ENCODE results near the gene OR51T1.
"Not testable (repeated sequence)": the region's sequence is repeated elsewhere in the genome, so short reads cannot be mapped to it uniquely, and the experiment has no call there.

OR51T1 gene

DNA sequence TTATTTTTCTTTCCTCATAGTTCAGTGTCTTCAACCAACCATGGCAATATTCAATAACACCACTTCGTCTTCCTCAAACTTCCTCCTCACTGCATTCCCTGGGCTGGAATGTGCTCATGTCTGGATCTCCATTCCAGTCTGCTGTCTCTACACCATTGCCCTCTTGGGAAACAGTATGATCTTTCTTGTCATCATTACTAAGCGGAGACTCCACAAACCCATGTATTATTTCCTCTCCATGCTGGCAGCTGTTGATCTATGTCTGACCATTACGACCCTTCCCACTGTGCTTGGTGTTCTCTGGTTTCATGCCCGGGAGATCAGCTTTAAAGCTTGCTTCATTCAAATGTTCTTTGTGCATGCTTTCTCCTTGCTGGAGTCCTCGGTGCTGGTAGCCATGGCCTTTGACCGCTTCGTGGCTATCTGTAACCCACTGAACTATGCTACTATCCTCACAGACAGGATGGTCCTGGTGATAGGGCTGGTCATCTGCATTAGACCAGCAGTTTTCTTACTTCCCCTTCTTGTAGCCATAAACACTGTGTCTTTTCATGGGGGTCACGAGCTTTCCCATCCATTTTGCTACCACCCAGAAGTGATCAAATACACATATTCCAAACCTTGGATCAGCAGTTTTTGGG is at the start of gene OR51T1:
Gene OR51T1, plus strand, starts transcription at position 41 of the 641 bp plus-strand sequence. Its CDS starts 0 bp downstream, at position 41.
- no peak for DNase-seq

DNA sequence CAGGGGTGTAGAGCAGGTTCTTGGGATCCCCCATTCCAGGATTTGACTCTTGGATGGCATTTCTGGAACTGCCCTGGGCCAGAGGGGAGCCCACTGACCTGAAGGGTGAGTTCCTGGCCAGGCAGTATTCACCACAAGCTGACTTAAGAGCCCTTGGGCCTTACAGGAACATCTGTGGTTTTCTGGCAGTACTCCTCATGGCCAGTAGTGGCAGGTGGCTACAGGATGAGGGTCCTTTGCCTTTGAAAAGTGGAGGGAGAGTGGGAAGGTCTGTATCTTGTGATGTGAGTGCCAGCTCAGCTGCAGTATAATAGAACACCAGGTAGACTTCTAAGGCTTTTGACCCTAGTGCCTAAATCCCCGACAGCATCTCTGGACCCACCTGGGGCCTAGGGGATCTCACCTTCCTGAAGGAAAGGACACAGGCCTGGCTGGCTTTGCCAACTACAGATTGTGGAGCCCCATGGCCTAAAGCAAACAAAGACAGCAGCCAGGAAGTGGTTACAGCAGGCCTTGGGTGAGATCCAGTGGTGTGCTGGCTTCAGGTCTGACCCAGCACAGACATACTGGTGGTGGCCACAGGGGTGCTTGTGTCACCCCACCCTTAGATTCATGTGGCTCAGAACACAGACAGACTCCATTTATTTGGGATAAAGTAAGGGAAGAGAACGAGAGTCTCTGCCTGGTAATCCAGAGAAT is 41.7 kb upstream of the OR51T1 start:
- DNase-seq, result no peak

- no peak for DNase-seq
These were observed 32.7 kb upstream of the OR51T1 start, which contains the start of gene OR51S1 for GRCh38 chr11:4848908-4849532. OR51S1 (minus strand) TSS chr11:4849208; CDS start chr11:4849208, 0 bp downstream.

GRCh38 chr11:4851033-4851432 is 30.7 kb upstream of the OR51T1 start:
- DNase-seq, result no peak

GRCh38 chr11:4854286-4854685 is 27.4 kb upstream of the OR51T1 start:
- not testable (repeated sequence) for DNase-seq

DNA sequence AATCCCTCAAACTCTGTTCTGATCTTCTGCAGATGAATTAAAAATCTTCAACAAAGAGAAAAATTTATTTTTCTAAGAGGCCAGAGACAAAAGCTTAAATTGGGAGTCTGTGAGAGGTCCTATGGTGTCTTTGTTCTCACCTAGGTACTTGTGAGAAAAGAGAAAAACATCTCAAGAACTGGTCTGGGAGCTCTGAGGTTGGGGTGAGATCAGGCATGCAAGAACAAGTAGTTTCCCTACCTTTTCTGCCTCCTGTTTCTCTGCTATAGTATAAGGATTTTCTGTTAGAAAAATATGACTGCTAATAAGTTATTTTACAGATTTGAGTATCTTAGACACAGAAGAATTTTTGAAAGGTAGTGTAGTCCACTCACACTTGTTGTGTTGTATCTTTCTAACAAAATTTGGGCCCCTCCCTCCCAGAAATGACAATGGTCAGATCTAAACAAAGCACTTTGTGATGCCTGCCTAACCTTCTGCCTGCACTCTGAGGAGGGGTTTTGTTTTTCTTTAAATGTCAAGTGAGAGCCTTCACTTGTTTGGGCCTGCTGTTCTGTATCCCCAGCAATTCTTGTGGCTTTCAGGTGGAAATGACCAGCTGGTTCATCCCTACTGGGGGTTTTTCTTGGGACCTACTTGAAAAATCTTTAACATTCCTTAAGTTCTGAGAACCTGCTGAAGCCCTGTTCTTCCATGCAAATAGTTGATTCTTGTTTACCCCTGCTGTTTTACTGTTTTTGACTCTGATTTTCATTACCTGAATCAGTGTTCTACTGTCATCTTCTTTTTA is 19.1 kb upstream of the OR51T1 start:
- no peak for DNase-seq

DNA sequence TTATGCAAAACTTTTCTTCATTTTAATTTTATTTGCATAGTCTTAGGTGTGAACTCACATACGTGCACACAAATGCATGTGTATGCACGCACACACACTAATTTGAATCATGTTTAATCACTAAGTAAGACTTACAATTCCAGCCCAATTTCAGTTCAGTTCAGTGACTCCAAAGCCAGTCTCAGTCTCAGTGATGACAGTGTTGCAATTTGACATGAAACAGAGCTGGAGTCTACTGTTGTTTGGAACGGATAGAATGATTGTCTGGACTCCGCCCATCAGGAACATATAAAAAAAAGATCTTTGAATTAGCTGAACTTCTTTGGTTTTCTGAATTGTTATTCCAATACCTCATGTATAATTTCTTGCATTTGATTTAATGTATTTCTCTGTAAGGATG is 17.8 kb upstream of the OR51T1 start:
- no peak for DNase-seq

DNA sequence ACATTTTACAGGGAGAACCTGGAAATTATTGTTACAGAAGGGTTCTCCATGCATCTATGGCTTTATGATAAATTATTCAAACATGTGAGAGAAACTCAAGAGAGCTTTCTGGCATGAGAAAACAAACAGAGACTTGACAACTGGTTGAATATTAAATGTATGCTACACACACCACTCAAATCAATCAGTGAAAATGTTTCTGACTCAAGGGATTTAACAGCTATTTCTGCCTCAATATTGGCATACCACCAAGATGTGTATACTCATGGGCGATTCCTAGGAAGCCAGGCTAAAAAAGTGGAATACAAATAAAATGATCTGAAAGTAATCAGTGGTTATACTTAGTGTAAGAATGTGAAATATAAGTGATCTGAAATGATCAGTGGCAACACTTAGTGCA is 15.8 kb upstream of the OR51T1 start:
- no peak for DNase-seq

DNA sequence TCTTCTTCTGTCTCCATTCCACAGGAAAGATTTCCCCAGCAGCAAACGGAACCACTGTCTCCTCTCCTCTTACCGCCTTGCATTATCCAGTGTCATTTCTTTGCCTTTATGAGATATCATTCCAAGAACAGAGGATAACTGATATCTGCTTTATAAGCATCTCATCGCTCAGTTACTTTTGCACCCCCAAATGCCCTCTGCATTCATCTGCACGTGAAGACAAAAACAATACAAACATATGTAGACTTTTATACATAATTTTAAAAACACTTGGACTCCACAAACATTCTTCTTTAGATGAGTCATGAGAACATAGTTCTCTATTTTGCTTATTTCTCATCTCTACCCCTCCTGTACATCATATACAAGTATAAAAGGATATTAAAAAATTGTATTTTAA is 512 bp upstream of the OR51T1 start:
- DNase-seq, result no peak

GRCh38 chr11:4882543-4882942 is 843 bp downstream of the OR51T1 start:
- no peak for DNase-seq

DNA sequence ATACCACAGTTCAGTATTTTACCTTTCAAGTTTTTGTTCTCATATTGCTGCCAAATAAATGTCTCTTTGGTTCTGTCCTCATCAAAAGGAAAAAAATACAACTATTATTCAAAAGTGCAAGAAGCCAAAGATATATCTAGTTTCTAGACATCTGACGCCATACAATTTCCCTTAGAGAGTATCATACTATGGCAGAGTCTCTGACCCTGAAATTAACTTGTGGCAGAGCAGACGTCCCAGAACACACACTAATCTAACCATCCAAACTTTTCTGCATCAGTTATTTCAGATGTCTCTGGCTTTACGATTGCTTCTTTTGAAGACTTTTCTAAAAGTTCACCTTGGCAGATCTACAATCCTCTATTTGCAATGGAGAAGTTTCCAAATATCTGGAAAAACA is 2.7 kb downstream of the OR51T1 start:
- DNase-seq, result no peak

DNA sequence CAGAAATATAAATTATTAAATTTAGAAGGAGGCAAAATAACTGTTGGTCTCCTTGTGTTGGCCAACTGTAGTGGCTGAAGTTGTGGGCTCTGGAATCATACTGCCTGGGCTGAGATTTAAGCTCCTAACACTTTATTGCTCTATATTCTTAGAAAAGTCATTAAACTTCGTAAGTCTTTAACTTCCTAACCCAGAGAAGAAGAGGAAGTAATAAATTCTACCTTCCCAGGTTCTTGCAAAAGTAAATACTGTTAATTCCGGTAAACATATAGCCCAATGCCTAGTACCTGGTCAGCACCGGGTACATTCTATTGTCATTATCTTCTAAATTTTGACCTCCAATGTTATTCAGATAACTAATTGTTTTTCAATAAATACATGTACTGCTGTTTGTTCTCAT is 4.5 kb downstream of the OR51T1 start:
- DNase-seq, result no peak

DNA sequence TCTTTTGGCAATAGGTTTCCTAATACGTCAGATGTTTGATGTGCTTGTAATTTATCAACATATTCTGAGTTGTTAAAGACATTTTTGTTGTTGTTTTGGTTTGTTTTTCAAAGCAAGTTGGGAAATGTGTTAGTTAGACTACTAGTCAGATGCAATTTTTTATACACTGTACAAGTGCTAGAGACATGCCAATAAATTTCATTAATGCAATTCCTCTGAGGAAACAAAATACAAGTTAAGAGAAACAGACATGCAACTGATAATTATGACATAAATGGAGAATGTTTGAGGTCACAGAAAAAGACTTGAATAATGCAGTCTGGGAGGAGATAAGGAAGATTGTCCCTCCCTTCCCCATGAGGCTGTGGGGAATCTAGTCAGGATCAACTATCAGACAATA is 5.9 kb downstream of the OR51T1 start:
- DNase-seq, result no peak

DNA sequence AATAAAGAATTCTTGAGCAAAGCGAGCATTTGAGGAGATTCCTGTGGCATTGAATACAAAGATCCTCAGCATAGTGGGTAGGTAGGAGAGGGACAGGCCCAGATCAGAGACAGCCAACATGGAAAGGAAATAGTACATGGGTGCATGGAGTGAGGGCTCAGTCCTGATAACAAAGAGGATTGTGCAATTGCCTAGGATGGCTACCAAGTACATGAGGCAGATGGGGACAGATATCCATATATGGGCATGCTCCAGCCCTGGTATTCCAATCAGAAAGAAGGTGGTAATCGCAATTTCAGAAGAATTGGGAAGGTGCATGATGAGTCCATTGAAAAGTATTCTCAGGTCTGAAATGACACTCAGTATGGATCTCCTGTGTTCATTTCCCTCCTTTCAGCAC is 8.6 kb downstream of the OR51T1 start:
- no peak for DNase-seq

DNA sequence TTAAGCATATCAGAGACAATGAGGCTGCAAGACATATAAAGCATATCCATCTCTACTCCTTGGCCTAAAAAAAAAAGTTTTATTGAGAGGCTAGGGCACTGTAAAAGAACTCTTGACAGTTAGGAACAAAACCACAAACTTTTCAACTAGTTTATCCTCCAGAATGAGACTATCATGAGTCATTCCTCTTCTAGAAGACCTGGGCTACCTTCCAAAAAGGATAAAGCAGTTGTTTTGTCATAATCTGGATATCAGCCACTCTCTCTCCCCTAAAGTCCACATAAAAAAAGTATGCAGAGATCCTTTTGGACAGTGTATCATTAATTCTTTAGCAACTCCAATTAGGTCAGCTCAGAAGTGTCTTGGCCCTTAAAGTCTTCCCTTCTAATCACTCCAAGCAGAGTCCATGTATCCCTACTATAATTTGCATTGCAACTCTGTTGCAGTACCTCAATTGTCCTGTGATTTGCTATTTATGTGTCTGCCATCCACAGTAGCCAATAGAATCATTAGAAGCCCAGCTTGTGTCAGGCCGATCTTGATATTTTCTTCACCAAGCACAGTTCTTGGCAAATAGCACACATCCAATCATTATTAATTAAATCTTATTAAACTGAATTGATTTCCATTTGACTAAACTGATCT is 10.4 kb downstream of the OR51T1 start:
- DNase-seq, result no peak

DNA sequence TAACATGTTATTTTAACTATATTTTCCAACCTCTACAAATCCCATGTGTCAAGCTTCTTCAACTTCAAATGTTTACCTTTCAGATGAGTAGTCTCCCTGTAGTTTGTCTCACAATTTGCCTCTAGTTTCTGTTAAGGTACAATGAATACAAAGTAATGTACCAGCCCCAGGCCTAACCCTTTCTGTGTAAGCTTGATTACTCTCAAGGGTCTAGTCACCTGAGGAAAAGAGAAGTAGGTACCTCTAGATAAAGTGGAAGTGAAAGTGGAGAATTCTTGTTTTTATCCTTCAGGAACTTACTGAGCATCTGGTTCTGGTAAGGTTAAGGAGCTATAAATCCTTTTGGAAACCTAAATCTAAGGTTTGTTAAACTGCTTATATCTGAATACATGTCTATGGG is 21.8 kb downstream of the OR51T1 start, which contains the start of gene OR51A7:
Gene OR51A7, plus strand, starts transcription at position 300 of the 400 bp plus-strand sequence. CDS start 3,587 bp downstream, outside the sequence.
- no peak for DNase-seq

- no peak for DNase-seq
These were observed 34.9 kb downstream of the OR51T1 start for GRCh38 chr11:4916581-4916980.

DNA sequence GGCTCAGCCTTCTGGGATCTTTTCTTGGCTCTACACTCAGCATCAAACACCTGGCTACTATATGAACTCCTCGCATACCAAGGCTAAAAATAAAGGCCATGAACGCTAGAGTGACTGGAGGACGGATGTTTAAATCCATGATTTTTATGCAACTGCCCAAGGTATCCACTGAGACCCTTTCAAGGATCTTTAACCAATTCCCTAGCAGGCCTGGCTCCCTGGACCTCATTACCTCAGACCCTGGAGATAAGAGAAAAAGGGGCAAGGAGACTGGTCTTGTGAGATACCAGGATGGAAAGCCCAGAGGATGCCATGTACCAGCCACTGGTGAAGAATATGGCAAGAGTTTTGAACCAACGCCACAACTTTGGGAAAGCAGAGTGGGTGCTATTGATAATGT is 37.5 kb downstream of the OR51T1 start, which contains the start of gene OR51G2:
Gene OR51G2, minus strand, starts transcription at position 101 of the 400 bp plus-strand sequence. CDS start 3,687 bp downstream, outside the sequence.
- no peak for DNase-seq

DNA sequence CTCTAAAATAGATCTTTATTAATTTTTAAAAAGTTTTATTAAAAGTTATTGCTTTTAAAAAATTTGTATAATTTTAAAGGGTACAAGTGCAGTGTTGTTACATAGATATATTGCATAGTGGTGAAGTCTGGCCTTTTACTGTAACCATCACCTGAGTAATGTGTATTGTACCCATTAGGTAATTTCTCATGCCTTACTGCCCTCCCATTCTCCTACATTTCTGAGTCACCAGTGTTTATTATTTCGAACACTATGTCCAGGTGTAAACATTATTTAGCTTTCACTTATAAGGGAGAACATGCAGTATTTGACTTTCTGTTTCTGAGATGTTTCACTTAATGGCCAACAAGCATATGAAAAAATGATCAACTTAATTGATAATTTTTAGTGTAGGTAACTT is 40.1 kb downstream of the OR51T1 start:
- DNase-seq, result no peak

DNA sequence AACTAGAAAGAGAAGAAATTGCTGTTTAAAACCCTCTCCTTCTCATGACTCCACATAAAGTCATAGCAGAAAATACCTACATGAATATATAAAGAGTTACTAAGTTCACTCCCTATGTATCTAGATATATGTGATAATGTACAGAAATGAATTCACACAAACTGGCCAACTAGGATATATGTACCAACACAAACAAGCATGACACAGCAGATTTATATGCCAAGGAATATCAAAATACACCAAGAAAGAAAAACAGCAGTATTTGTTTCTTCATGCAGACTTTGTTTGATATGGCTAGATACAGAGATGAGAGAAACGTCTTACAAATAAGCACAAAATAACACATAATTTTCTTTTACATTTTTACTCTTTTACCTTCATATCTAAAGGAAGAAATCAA is 40.6 kb downstream of the OR51T1 start:
- DNase-seq, result no peak

DNA sequence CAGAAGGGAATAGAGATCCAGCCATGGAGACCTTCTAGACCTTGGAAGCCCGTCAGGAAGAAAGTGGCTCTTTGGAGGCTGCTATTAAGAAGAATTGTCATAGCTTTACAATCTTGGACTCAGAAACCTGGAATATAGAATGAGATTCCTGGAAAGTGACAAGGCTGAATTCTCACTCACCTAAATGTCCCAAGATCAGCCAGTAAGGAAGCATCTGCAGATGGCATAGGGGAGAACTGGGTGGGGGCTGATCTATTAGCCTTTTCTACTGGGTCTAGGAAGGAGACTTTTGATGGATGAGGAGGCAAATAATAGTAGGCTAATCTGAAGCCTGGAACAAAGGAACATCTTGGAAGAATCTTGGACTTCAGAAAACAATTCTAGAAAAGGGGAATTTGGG is 42.5 kb downstream of the OR51T1 start, which contains the start of gene OR51G1:
Gene OR51G1, minus strand, starts transcription at position 101 of the 400 bp plus-strand sequence. Its CDS starts 0 bp downstream, at position 101.
- no peak for DNase-seq

DNA sequence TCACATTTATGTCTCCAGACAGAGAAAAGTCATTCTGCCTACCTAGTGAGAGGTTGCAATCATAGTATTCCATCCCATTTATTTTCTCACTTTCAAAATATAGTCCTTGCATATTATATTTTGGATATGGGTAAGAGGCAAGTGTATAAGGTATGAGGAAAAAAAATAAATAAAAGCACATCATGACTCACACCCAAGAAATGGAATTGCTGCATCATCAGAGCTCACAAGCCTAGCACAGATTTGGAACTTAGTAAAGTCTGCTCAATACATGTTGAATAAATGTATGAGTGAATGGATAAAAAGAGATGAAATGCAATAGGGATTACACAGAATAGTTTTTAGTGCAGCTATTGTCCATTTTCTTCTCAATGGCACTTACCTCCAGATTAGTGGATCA is 44.9 kb downstream of the OR51T1 start:
- no peak for DNase-seq

Measured in activated effector memory CD4-positive, alpha-beta T cell treated with anti-CD3 and anti-CD28 coated beads, Interleukin-2, amount 50 U/mL, for 16 hours (primary cell).